Stimulated activated CD4-positive, alpha-beta T cell treated with anti-CD3 and anti-CD28 coated beads, TNF-alpha, amount 100 ng/mL, for 4 hours (primary cell): ENCODE data around the gene SHH.

Experiments used
- DNase-seq, 3 experiments: peaks; one replicate each; pipeline ENCODE4 v3.0.0-alpha.2; 2020; ENCODE audit warnings: low read depth in 3 of 3

The SHH gene

GRCh38 chr7:155811895-155812761 lies at the start of gene SHH:
Gene SHH, minus strand, starts transcription at chr7:155812463. Its CDS starts 341 bp downstream, at chr7:155812122.
- no peak for DNase-seq

- no peak for DNase-seq
These were observed 49.2 kb upstream of the SHH start for GRCh38 chr7:155861480-155861868.

GRCh38 chr7:155860840-155861479 lies 48.7 kb upstream of the SHH start:
- no peak for DNase-seq

GRCh38 chr7:155860461-155860839 lies 48.2 kb upstream of the SHH start:
- no peak for DNase-seq

- DNase-seq, result no peak
These were observed 46.3 kb upstream of the SHH start for GRCh38 chr7:155858521-155859061.

- DNase-seq, result no peak
These were observed 44.9 kb upstream of the SHH start for GRCh38 chr7:155857141-155857540.

- DNase-seq, result no peak
These were observed 44.4 kb upstream of the SHH start for GRCh38 chr7:155856656-155857055.

- no peak for DNase-seq
These were observed 40.4 kb upstream of the SHH start for GRCh38 chr7:155852426-155853301.

- DNase-seq, result no peak
These were observed 39.6 kb upstream of the SHH start for GRCh38 chr7:155851892-155852291.

GRCh38 chr7:155850766-155851678 lies 38.8 kb upstream of the SHH start:
- DNase-seq, result no peak

GRCh38 chr7:155850001-155850436 lies 37.8 kb upstream of the SHH start:
- no peak for DNase-seq

- DNase-seq, result no peak
These were observed 36.7 kb upstream of the SHH start for GRCh38 chr7:155848691-155849669.

- DNase-seq, result no peak
These were observed 35.7 kb upstream of the SHH start for GRCh38 chr7:155847821-155848435.

GRCh38 chr7:155846936-155847335 lies 34.7 kb upstream of the SHH start:
- no peak for DNase-seq

GRCh38 chr7:155846156-155846555 lies 33.9 kb upstream of the SHH start:
- no peak for DNase-seq

- no peak for DNase-seq
These were observed 33.0 kb upstream of the SHH start for GRCh38 chr7:155845226-155845625.

- DNase-seq, result no peak
These were observed 32.3 kb upstream of the SHH start for GRCh38 chr7:155844526-155844925.

- DNase-seq, result no peak
These were observed 31.8 kb upstream of the SHH start for GRCh38 chr7:155844019-155844453.

GRCh38 chr7:155843426-155844018 lies 31.3 kb upstream of the SHH start:
- DNase-seq, result no peak
